Endothelial cell of umbilical vein (primary cell): ENCODE results near the gene SPSB1. TPM values are rescaled to one million over a fixed set of nuclear protein-coding genes. Genes with fewer than 3 reads are reported as not detected.

Experiments
- BruUV-seq: library from RNA; stranded (reverse); fragments of 400-500 nt; replicated peaks from 2 replicates; lab custom pipeline; 2021; lab: Mats Ljungman, UMichigan
- CTCF ChIA-PET: fragments of 300-600, 350-600 bp; sonication (Branson Sonifier 250); formaldehyde crosslinking; loops from one replicate; lab custom pipeline; 2021; ENCODE audit warnings: antibody characterized with exemption, inconsistent platforms; lab: Charles Lee
- POLR2A ChIA-PET: fragments of 300-600, 350-600 bp; sonication (Branson Sonifier 250); formaldehyde crosslinking; loops from one replicate; lab custom pipeline; 2021; ENCODE audit warnings: antibody characterized with exemption, inconsistent platforms; lab: Charles Lee
- DNase-seq: peaks from one replicate; pipeline ENCODE4 v3.0.0-alpha.2; 2011; ENCODE audit warnings: low read depth, low spot score
- FAIRE-seq: peaks from 2 replicates; lab custom pipeline; 2011; peaks lifted over from hg19 to GRCh38; lab: Jason Lieb, UNC
- H2AFZ ChIP-seq: 2 replicates; pipeline ENCODE4 v1.6.0; 2012; ENCODE audit warnings: low read depth, low read length, control low read depth, inconsistent platforms
- H3K27ac ChIP-seq: 2 replicates; pipeline ENCODE4 v1.5.1; 2011; ENCODE audit warnings: low read depth, mild to moderate bottlenecking, control low read depth, low read length, moderate library complexity; ENCODE audit not compliant: insufficient read depth
- H3K27me3 ChIP-seq, 2 experiments: 2 replicates each; pipeline versions ENCODE4 v1.6.0 to v1.6.1; 2011; ENCODE audit warnings: low read length in 2 of 2, mixed read lengths in 1 of 2; ENCODE audit not compliant: control insufficient read depth in 2 of 2, insufficient read depth in 2 of 2
- H3K36me3 ChIP-seq, 2 experiments: 2 replicates in 1 of 2; 3 replicates in 1 of 2; pipeline ENCODE4 v1.5.1; 2011; ENCODE audit warnings: low read length in 2 of 2, mild to moderate bottlenecking in 1 of 2, moderate library complexity in 1 of 2; ENCODE audit not compliant: control insufficient read depth in 2 of 2, insufficient read depth in 2 of 2; ENCODE audit errors: extremely low read depth in 1 of 2
- H3K4me1 ChIP-seq: 3 replicates; pipeline ENCODE4 v1.5.1; 2011; ENCODE audit warnings: mild to moderate bottlenecking, low read length; ENCODE audit not compliant: control insufficient read depth, insufficient read depth; ENCODE audit errors: extremely low read depth
- H3K4me2 ChIP-seq: 2 replicates; pipeline ENCODE4 v1.6.1; 2011; ENCODE audit warnings: low read length, control low read depth, mixed read lengths; ENCODE audit not compliant: insufficient read depth
- H3K4me3 ChIP-seq, 3 experiments: fragments of 200-600 bp in 1 of 3; sonication (generic), shearing (Covaris generic) in 1 of 3; replicated peaks in 1 of 3; 2 replicates each; pipeline ENCODE4 v1.5.1; 2011 to 2016; ENCODE audit warnings: control low read depth in 3 of 3, low read length in 3 of 3, mild to moderate bottlenecking in 2 of 3, inconsistent platforms in 1 of 3, low read depth in 1 of 3, moderate library complexity in 1 of 3; ENCODE audit not compliant: insufficient read depth in 1 of 3
- H3K79me2 ChIP-seq: 2 replicates; pipeline ENCODE4 v1.6.0; 2012; ENCODE audit warnings: low read length, inconsistent platforms; ENCODE audit not compliant: control insufficient read depth, insufficient read depth
- H3K9ac ChIP-seq: replicated peaks from 2 replicates; pipeline ENCODE3; 2011; ENCODE audit warnings: low read length, control low read depth; ENCODE audit not compliant: insufficient read depth; ENCODE audit errors: extremely low read depth
- H3K9me1 ChIP-seq: replicated peaks from 3 replicates; pipeline ENCODE4 v1.6.0; 2011; ENCODE audit warnings: mild to moderate bottlenecking, low read length; ENCODE audit not compliant: control insufficient read depth, insufficient read depth; ENCODE audit errors: extremely low read depth
- H3K9me3 ChIP-seq: replicated peaks from 2 replicates; pipeline ENCODE4 v1.5.1; 2012; ENCODE audit warnings: low read length, inconsistent platforms; ENCODE audit not compliant: control insufficient read depth, insufficient read depth
- H4K20me1 ChIP-seq: replicated peaks from 2 replicates; pipeline ENCODE3; 2011; ENCODE audit warnings: mild to moderate bottlenecking, low read length; ENCODE audit not compliant: control insufficient read depth, insufficient read depth; ENCODE audit errors: extremely low read depth
- CTCF ChIP-seq, 2 donors: IDR thresholded peaks; 1 replicate in 1 of 2; 2 replicates in 1 of 2; pipeline ENCODE4 v1.5.1; 2011; ENCODE audit warnings: low read length in 2 of 2, mild to moderate bottlenecking in 2 of 2, moderate library complexity in 2 of 2, control low read depth in 1 of 2, inconsistent platforms in 1 of 2, low read depth in 1 of 2; ENCODE audit not compliant: insufficient read depth in 1 of 2; ENCODE audit errors: extremely low read depth in 1 of 2
- EZH2 ChIP-seq: IDR thresholded peaks from 2 replicates; pipeline ENCODE4 v1.6.1; 2012; ENCODE audit warnings: borderline replicate concordance, low read depth, mild to moderate bottlenecking, moderate library complexity, low read length, inconsistent platforms; ENCODE audit not compliant: severe bottlenecking
- FOS ChIP-seq: IDR thresholded peaks from 2 replicates; pipeline ENCODE4 v1.6.1; 2011; ENCODE audit warnings: mild to moderate bottlenecking, low read length, moderate library complexity, borderline replicate concordance; ENCODE audit not compliant: insufficient read depth
- GATA2 ChIP-seq: IDR thresholded peaks from 2 replicates; pipeline ENCODE4 v1.7.0; 2011; ENCODE audit warnings: low read depth, mild to moderate bottlenecking, moderate library complexity, mixed read lengths, low read length; ENCODE audit not compliant: insufficient read length, insufficient read depth
- JUN ChIP-seq: IDR thresholded peaks from 2 replicates; pipeline ENCODE4 v1.6.1; 2011; ENCODE audit warnings: borderline replicate concordance, low read depth; ENCODE audit not compliant: insufficient read length, insufficient read depth
- MAX ChIP-seq: IDR thresholded peaks from 2 replicates; pipeline ENCODE4 v1.6.1; 2011; ENCODE audit not compliant: insufficient read depth, insufficient read length
- MYC ChIP-seq: IDR thresholded peaks from one replicate; pipeline ENCODE4 v1.6.1; 2011; ENCODE audit warnings: mild to moderate bottlenecking, low read depth, low read length
- POLR2A ChIP-seq: IDR thresholded peaks from 2 replicates; pipeline ENCODE4 v1.6.1; 2012; ENCODE audit warnings: low read depth, mild to moderate bottlenecking, control low read depth, low read length
- POLR2AphosphoS5 ChIP-seq: IDR thresholded peaks from 2 replicates; pipeline ENCODE4 v1.6.1; 2012; ENCODE audit warnings: low read depth, mild to moderate bottlenecking, control low read depth, low read length, moderate library complexity; ENCODE audit not compliant: insufficient read depth
- dilution Hi-C: fragments of 300-500 bp; cut with MboI; formaldehyde crosslinking; loops from one replicate; pipeline ENCODE4 v1.15.0; 2019; ENCODE audit warnings: low sequenced_read_pairs; ENCODE audit not compliant: extremely low pct_ligation_motif_present
- intact Hi-C: fragments of 100-400 bp; cut with micrococcal nuclease; formaldehyde crosslinking; loops from one replicate; pipeline ENCODE4 v1.10.0; 2022
- polyA plus RNA-seq, 4 experiments: library from polyadenylated mRNA; depleted of rRNA in 3 of 4; stranded (reverse) in 3 of 4; unstranded in 1 of 4; fragments of >200 nt; gene quantifications; 2 replicates each; pipeline versions ENCODE4 v1.2.1 to v1.2.3, GENCODE V29; 2011 to 2012; ENCODE audit warnings: missing spikeins in 1 of 4
- total RNA-seq: library from RNA; stranded (reverse); gene quantifications from 2 replicates; pipeline ENCODE4 v1.2.3, GENCODE V29; 2021

SPSB1 gene
- total and polyA plus RNA-seq, 2 donors (not counting 3 experiments of a cell fraction or from before 2014, with no cell fraction given), result 41.9 to 61.2 TPM

- Histone ChIP-seq H4K20me1 (no peaks in the 10 kb centered on the region), H2AFZ (no peak overlapping the region), H3K4me2 (no peak overlapping the region), H3K79me2 (peaks cover 7% of the 10 kb centered on the region), H3K4me1 (peaks cover 20% of the 10 kb centered on the region), H3K36me3 (peaks cover 6 to 31% of the 10 kb centered on the region in 2 experiments), H3K27me3 (no peaks in the 10 kb centered on the region), H3K27ac (no peak overlapping the region), H3K9me1 (no peaks in the 10 kb centered on the region), H3K9ac (no peak overlapping the region), H3K9me3 (no peaks in the 10 kb centered on the region), H3K4me3 (no peak overlapping the region)
- ChIA-PET CTCF (no interaction called here), POLR2A (no interaction called here)
- BruUV-seq, result TSS peak; percentile 18
- no peak for TF ChIP-seq GATA2
- TF ChIP-seq POLR2AphosphoS5, result no peak
- no peak for TF ChIP-seq EZH2
- TF ChIP-seq FOS, result no peak
- TF ChIP-seq JUN, result no peak
- TF ChIP-seq MAX, result no peak
- no peak for TF ChIP-seq POLR2A
- TF ChIP-seq MYC, result no peak
- TF ChIP-seq CTCF (IDR thresholded peaks at IDR 0.05; ENCODE audit: extremely low read depth in 1 of 2, insufficient read depth in 1 of 2, low read depth in 1 of 2, low read length in 2 of 2), result no peak
- no peak for DNase-seq
- no peak for FAIRE-seq
- intact Hi-C loops (no loop called here), dilution Hi-C loops (no loop called here)
These were observed 75.7 kb downstream of the SPSB1 start for GRCh38 chr1:9368356-9368755.
